GM19099 (cell line): ENCODE data around the gene HMG20B.

Source experiments
- POLR2A ChIP-seq: IDR thresholded peaks from 3 replicates; pipeline ENCODE4 v1.6.1; 2011; ENCODE audit warnings: low read depth; ENCODE audit not compliant: insufficient read length; ENCODE audit errors: extremely low read depth

The HMG20B gene

DNA sequence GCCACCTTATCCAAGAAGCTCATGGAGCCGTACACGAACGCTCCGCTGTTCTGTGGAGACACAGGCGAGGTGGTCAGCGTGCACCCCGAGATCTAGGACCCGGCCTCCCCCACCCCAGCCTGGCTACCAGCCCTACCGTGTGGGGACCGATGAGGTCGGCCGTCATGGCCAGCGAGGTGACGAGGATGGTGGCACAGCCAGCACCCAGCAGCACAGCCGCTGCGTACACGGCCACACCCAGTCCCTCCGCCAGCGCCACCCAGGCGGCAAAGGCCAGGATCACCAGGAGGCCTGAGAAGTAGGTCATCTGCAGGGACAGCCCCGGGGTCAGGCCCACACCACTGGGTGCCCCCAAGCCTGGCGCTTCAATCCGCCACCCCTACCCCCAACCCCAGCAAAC is 26.6 kb upstream of the HMG20B start:
- no peak for TF ChIP-seq POLR2A

GRCh38 chr19:3547301-3547731 is 25.4 kb upstream of the HMG20B start:
- TF ChIP-seq POLR2A: no peak

DNA sequence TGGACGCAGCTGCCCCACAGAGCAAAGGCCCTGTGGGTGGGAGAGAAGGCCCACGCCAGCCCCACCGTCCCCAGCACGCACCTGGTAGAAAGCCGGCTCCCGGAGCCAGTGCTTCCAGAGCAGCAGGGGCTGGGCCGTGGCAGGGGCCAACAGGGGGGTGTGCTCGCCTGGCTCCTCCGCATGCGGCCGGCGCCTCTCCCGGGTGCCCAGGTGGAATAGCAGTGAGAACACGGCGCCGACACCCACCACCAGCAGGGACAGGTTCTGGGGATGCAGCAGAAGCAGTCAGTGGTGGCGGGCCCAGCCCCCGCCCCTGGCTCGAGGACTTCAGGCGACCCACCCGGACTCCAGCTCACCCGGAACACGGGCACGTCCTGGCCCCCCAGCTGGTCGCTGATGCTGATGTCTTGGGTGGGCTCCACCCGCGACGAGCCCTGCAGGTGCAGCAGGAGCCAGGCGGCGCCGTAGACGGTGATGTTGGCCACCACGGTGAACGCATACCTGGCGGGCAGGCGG is 24.9 kb upstream of the HMG20B start:
- TF ChIP-seq POLR2A: no peak

GRCh38 chr19:3548606-3549005 is 24.1 kb upstream of the HMG20B start:
- no peak for TF ChIP-seq POLR2A

- no peak for TF ChIP-seq POLR2A
Observed at GRCh38 chr19:3549816-3550215, 22.9 kb upstream of the HMG20B start.

DNA sequence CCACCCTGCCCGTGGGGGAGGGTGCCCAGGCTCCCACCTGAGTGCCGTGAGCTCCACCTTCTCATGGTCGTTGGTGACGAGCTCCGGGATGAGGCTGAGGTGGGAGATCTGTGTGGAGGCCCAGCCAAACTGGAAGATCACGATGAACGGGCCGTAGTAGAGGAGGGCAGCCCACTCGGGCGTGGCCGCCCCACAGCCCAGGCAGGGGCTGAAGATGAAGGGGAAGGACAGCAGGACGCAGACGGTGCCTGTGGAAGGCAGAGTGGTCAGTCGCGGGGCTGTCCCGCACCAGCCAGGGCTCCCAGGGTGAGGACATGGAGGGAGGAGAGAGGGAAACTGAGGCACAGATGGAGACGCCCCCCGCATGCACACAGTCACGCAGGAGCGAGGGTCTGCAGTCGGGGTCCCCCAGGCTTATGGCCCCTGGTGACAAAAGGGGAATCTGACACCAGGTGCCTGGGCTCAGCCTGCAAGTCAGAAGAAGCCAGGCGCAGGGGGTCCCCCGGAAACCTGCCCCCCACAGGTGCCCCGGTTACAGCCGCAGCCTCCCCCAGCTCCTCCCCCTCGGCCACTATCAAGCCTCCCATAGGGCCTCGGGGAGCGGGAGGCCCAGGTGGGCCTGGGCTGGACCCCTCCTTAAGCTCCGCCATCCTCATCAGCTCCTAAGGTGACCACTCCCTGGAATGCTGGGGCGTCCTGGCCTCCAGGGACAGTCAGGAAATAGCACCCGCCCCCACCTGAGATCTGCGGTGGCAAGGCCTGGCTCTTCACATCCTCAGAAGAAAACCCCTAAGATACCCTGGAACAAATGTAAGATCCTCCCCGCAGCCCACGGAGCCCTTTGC is 21.6 kb upstream of the HMG20B start:
- no peak for TF ChIP-seq POLR2A

- TF ChIP-seq POLR2A: no peak
Observed at GRCh38 chr19:3551792-3552095, 21.0 kb upstream of the HMG20B start.

GRCh38 chr19:3554254-3555083 is 18.3 kb upstream of the HMG20B start:
- TF ChIP-seq POLR2A: no peak

DNA sequence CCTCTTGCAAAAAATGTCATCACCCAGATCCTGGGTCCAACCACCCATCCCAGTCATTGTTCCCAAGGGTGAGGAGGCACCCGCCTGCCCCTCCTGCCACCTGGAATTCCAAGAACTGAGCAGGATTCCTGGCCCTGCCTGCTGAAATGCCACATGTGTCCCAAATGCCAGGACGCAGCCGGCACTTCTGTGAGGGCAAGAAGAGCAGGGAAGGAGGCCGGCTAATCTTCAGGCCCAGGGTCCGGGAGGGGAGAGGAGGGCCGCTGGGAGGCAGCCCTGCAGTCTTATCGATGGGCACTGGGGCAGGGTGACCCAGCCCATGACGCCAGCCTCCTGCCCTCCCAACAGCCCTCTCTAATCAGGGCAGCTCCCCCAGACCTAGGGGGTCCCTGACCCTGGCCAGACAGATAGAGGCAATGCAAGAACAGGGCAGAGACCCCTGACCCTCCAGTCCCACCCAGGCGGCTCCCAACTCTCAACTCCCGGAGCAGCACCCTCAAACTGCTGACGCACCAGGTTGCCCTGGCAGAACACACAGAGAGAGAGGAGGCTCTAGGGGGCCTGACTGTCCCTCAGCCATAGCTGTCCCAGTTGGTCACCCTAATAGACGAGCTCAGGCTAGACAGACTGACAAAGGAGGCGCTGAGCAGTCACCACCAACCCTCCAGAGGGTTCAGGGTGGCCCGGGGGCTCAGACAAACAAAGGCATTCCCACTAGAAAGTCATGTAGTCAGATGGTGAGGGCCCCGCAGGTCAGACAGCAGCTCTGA is 16.9 kb upstream of the HMG20B start:
- TF ChIP-seq POLR2A: no peak

- no peak for TF ChIP-seq POLR2A
Observed at GRCh38 chr19:3556423-3556977, 16.2 kb upstream of the HMG20B start.

DNA sequence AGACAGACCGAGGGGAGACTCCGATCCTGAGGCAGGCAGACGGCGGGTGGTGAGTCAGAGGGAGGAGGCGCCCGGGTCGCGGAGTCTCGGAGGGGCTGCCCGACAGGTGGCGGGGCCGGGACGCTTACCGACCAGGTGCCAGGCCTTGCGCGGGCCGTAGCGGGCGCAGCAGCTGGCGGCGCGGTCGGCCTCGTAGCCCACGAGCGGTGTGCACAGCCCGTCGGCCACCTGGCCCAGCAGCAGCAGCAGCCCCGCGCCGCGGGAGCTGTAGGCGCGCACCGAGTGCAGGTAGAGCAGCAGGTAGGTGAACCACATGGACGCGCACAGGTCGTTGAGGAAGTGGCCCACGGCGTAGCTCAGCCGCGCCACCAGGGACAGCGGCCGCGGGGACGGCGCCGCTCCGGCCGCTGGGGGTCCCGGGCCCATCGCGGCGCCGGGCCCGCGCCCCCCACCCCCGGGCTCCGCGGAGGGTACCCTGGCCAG is 15.7 kb upstream of the HMG20B start:
- TF ChIP-seq POLR2A: no peak

GRCh38 chr19:3557461-3558248 is 15.1 kb upstream of the HMG20B start, which contains the start of gene MFSD12:
TSS of gene MFSD12 (minus strand) at chr19:3557586. CDS start at chr19:3557403, 183 bp downstream.
- TF ChIP-seq POLR2A: peak; percentile 78

DNA sequence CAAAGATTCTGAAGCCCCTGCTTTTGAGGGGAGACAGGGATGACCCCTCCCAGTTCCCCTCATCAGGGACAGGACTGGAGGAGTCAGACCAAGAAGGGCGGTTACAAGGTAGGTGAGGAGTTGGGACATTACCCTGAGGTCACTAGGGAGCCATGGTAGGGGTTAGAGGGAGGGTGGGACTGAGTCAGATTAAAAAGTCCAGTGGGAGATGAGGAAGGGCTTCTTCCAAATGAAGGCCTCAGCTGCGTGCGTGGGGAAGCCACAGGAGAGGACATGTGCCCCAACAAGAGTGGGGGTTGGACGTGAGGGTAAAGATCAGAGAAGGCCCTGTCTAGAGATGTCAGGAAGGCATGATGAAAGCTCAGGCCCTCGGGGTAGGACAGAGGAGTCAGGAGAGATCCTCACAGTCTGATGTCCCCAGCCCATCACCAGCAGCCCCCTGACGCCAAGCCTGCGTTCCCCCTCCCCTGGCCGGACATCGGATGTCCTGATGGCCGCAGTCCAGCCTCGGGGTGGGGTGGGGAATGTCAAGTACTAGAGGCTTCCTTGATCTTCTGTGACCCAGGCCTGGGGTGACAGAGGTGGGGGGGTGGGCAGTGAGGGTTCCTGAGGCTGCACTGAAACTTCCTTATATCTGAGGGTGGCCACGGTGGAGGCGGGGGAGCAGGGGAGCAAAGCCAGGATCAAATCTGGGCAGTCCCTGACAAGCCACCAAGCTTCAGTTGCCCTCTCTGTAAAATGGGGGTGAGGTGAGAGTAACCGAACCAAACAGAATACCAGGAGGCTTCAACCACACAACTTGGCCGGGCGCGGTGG is 8.8 kb upstream of the HMG20B start:
- no peak for TF ChIP-seq POLR2A
